Measurements from ENCODE around the gene ABO. TPM values are rescaled to one million over a fixed set of nuclear protein-coding genes. Genes with fewer than 3 reads are reported as not detected.

ABO gene
- total RNA-seq, 1 experiment from 2014 or later, result 0.37 TPM

- Histone ChIP-seq H3T11ph (ENCODE audit: low read length) (no peak overlapping the region), H3K79me2 (ENCODE audit: insufficient read depth, low read length) (no peaks in the 10 kb centered on the region), H2BK5ac (ENCODE audit: insufficient read length, low read length) (no peak overlapping the region), H2BK120ac (ENCODE audit: low read depth, low read length, poor library complexity, severe bottlenecking) (no peak overlapping the region), H3K18ac (ENCODE audit: insufficient read length, low read depth, low read length) (no peak overlapping the region), H3K79me1 (ENCODE audit: insufficient read depth, low read depth, low read length, poor library complexity, severe bottlenecking) (no peaks in the 10 kb centered on the region), H4K5ac (ENCODE audit: insufficient read length, low read depth, low read length) (no peak overlapping the region), H3K4me1 (ENCODE audit: insufficient read depth, low read length) (no peaks in the 10 kb centered on the region), H3K4me2 (ENCODE audit: insufficient read depth, insufficient read length, low read length) (no peak overlapping the region), H3K27me3 (ENCODE audit: insufficient read depth, low read length) (no peaks in the 10 kb centered on the region), H3K23ac (ENCODE audit: insufficient read length, low read depth, low read length) (no peak overlapping the region), H2BK12ac (ENCODE audit: insufficient read length, low read depth, low read length) (no peak overlapping the region), H3K14ac (ENCODE audit: insufficient read depth, low read length) (no peak overlapping the region), H2BK15ac (ENCODE audit: low read depth, low read length) (no peak overlapping the region), H3K27ac (ENCODE audit: insufficient read length, low read depth, low read length) (no peak overlapping the region), H4K20me1 (ENCODE audit: control insufficient read depth, insufficient read depth, insufficient read length) (no peaks in the 10 kb centered on the region), H2BK20ac (ENCODE audit: low read depth, low read length, poor library complexity, severe bottlenecking) (no peak overlapping the region), H3K4ac (ENCODE audit: low read depth, low read length) (no peak overlapping the region), H2AFZ (ENCODE audit: low read length) (no peak overlapping the region), H4K8ac (replicated peaks; ENCODE audit: insufficient read length, low read depth, low read length) (no peak overlapping the region), H2AK5ac (ENCODE audit: insufficient read length, low read length) (no peak overlapping the region), H4K91ac (ENCODE audit: insufficient read length, low read depth, low read length) (no peak overlapping the region), H3K9ac (ENCODE audit: extremely low read depth, insufficient read length, low read length) (no peak overlapping the region), H3K56ac (ENCODE audit: insufficient read length, low read depth, low read length) (no peak overlapping the region), H3K9me3 (ENCODE audit: control insufficient read depth, low read depth, low read length) (no peaks in the 10 kb centered on the region), H3K23me2 (ENCODE audit: insufficient read length, low read depth, low read length, poor library complexity, severe bottlenecking) (no peaks in the 10 kb centered on the region)
- no CpG with 5 or more reads among the region's 26 CpGs for WGBS (ENCODE audit: extremely low coverage, insufficient read length, low lambda C conversion rate)
- no peak for DNase-seq
- Mint-ChIP-seq H3K27ac (no peak overlapping the region; a peak in 1 of 7 replicates), H3K4me3 (no peak overlapping the region), H3K27me3 (ENCODE audit: low read depth) (peaks cover 44% of the 10 kb centered on the region), H3K4me1 (peaks cover 0 to 3% of the 10 kb centered on the region in 2 experiments; a peak in 1 of 4 replicates), H3K9me3 (peaks cover 2 to 3% of the 10 kb centered on the region in 2 experiments; a peak in 4 of 5 replicates), H3K36me3 (ENCODE audit: insufficient read depth in 1 of 3, low read depth in 3 of 3) (peaks cover 0 to 1% (median 0%) of the 10 kb centered on the region in 3 experiments; a peak in 1 of 7 replicates)
- TF ChIP-seq CTCF (conservative IDR thresholded peaks at IDR 0.05), result no peak
Measured at GRCh38 chr9:133303266-133304157, 28.5 kb upstream of the ABO start.

All from H9 (cell line).